Measurements from ENCODE around the gene OGA.

OGA gene

GRCh38 chr10:101837748-101838147 lies 19.5 kb upstream of the OGA start:
- no peak for DNase-seq (ENCODE audit: low read depth in 2 of 3, low spot score in 2 of 3)

- no peak for DNase-seq (ENCODE audit: low read depth in 2 of 3, low spot score in 2 of 3)
Observed at GRCh38 chr10:101835362-101835761, 17.1 kb upstream of the OGA start.

DNA sequence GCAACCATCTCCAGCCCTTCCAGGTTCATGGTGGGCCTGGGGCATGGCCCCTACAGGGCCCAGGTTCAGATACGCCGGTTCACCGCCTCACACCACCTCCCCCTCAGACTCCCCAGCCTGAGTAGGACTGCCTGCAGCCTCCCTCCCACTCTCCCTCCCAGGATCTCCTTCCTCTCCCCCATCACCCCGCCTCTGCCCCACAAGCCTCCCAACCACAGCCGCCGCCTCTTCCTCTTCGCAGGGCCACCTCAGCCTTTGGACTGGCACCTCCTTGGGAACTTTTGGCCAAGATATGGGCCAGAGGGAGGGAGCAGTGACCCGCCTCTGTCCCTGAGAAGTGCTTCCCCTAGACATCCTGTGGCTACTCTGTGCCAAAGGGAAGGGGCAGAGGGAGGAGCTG lies 16.1 kb upstream of the OGA start:
- no peak for DNase-seq (ENCODE audit: low read depth in 2 of 3, low spot score in 2 of 3)

- no peak for DNase-seq (ENCODE audit: low read depth in 2 of 3, low spot score in 2 of 3)
Observed at GRCh38 chr10:101833466-101833865, 15.2 kb upstream of the OGA start.

- DNase-seq (ENCODE audit: low read depth in 2 of 3, low spot score in 2 of 3) = no peak
Observed at GRCh38 chr10:101832325-101832771, 14.1 kb upstream of the OGA start.

DNA sequence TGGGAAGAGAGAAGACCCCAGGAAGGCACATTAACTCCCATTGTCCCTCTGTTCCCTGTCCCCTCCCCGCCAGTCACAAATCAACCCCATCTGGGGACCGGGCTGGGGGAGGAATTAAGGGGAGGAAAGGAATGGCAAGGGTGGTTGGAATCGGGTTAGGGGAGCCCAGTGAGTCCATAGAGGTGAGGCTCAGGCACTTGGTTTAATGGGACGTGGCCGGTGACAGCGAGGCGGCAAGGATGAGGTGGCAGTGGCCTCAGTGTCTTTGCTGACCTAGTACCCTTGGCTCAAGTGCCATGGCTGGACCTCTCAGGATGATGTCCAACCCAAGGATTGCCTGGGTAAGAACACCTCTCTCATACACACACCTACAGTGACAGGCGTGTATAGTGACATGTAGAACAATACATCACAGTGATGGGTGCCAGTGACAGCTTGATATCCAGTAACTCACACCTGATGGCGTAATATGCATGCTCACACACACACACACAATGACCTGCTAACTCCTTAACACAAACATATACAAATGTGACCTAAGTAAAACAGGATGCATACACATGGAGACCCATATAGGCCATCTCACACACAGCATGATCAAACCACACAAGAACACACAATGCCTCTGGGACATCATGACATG lies 13.0 kb upstream of the OGA start:
- no peak for DNase-seq (ENCODE audit: low read depth in 2 of 3, low spot score in 2 of 3)

GRCh38 chr10:101830322-101831168 lies 12.3 kb upstream of the OGA start:
- DNase-seq (ENCODE audit: low read depth in 2 of 3, low spot score in 2 of 3) = peak; percentile 65 to 76 (median 72)

DNA sequence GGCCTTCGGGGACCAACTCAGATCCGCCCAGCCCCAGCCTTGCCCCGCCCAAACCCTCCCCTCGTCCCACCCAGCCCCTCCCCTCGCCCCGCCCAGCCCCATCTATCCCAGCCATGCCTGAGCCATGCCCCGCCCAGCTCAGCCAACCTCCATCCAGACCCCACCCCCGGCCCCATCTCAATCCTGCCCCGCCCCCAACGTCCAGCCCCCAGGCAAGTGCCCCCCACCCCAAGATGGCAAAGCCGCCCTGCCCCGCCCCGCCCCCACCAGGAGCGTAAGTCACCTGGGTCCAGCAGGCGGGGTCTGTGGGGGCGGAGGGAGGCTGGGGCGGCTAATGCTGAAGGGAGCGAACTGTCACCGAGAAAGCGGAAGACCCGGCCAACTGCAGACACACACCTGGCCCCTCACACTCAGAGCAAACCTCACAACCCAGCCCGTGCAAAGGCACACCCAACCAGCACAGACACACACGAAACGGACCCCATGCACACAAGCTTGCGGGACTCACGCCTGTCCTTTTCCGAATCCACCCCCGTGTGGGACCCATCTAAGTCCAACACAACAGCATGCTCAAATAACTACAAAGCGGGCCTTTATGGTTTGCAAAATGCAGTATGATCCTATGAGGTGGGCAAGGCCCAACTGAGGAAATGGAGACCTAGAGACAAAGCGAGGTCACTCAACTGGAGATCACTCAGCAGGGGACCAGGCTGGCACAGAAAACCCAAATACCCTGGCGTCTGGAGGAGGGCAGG lies 11.5 kb upstream of the OGA start:
- no peak for DNase-seq (ENCODE audit: low read depth in 2 of 3, low spot score in 2 of 3)

GRCh38 chr10:101828766-101829551 lies 10.7 kb upstream of the OGA start:
- DNase-seq (ENCODE audit: low read depth in 2 of 3, low spot score in 2 of 3) = no peak

GRCh38 chr10:101827919-101828600 lies 9.8 kb upstream of the OGA start:
- DNase-seq (ENCODE audit: low read depth in 2 of 3, low spot score in 2 of 3) = no peak

GRCh38 chr10:101826852-101827434 lies 8.7 kb upstream of the OGA start:
- DNase-seq (ENCODE audit: low read depth in 2 of 3, low spot score in 2 of 3) = no peak

GRCh38 chr10:101824736-101825135 lies 6.5 kb upstream of the OGA start:
- no peak for DNase-seq (ENCODE audit: low read depth in 2 of 3, low spot score in 2 of 3)

- no peak for DNase-seq (ENCODE audit: low read depth in 2 of 3, low spot score in 2 of 3)
Observed at GRCh38 chr10:101818872-101819633, 809 bp upstream of the OGA start.

GRCh38 chr10:101817337-101818118 lies 716 bp downstream of the OGA start:
- peak in 1 of 3 experiments; percentile 20 for DNase-seq (ENCODE audit: low read depth in 2 of 3, low spot score in 2 of 3)

GRCh38 chr10:101816913-101817336 lies 1.3 kb downstream of the OGA start:
- no peak for DNase-seq (ENCODE audit: low read depth in 2 of 3, low spot score in 2 of 3)

- DNase-seq (ENCODE audit: low read depth in 2 of 3, low spot score in 2 of 3) = no peak
Observed at GRCh38 chr10:101816376-101816775, 1.9 kb downstream of the OGA start.

- DNase-seq (ENCODE audit: low read depth in 2 of 3, low spot score in 2 of 3) = no peak
Observed at GRCh38 chr10:101814466-101815071, 3.7 kb downstream of the OGA start.

GRCh38 chr10:101812606-101813005 lies 5.6 kb downstream of the OGA start:
- no peak for DNase-seq (ENCODE audit: low read depth in 2 of 3, low spot score in 2 of 3)
